Stimulated activated CD8-positive, alpha-beta memory T cell treated with anti-CD3 and anti-CD28 coated beads, Interleukin-15, amount 100 ng/mL, for 1 hour (primary cell): ENCODE data around the gene LDLRAD3.
"Not testable (repeated sequence)": the region's sequence is repeated elsewhere in the genome, so short reads cannot be mapped to it uniquely, and the experiment has no call there.

Source experiments
- DNase-seq: peaks from one replicate; pipeline ENCODE4 v3.0.0-alpha.2; 2020; ENCODE audit warnings: low read depth

LDLRAD3 gene

GRCh38 chr11:35995681-35996271, 51.9 kb downstream of the LDLRAD3 start:
- no peak for DNase-seq

GRCh38 chr11:35997902-35998520, 54.1 kb downstream of the LDLRAD3 start:
- no peak for DNase-seq

GRCh38 chr11:35998634-35999033, 54.8 kb downstream of the LDLRAD3 start:
- no peak for DNase-seq

GRCh38 chr11:36000616-36001190, 56.8 kb downstream of the LDLRAD3 start:
- DNase-seq, result no peak

GRCh38 chr11:36002196-36002595, 58.3 kb downstream of the LDLRAD3 start:
- no peak for DNase-seq

- DNase-seq, result no peak
Observed at GRCh38 chr11:36002796-36003195, 58.9 kb downstream of the LDLRAD3 start.

- DNase-seq, result no peak
Observed at GRCh38 chr11:36006556-36006955, 62.7 kb downstream of the LDLRAD3 start.

- DNase-seq, result no peak
Observed at GRCh38 chr11:36007127-36007655, 63.3 kb downstream of the LDLRAD3 start.

- no peak for DNase-seq
Observed at GRCh38 chr11:36008584-36008983, 64.7 kb downstream of the LDLRAD3 start.

GRCh38 chr11:36009473-36009872, 65.6 kb downstream of the LDLRAD3 start:
- DNase-seq, result no peak

GRCh38 chr11:36010010-36010740, 66.3 kb downstream of the LDLRAD3 start:
- no peak for DNase-seq

- no peak for DNase-seq
Observed at GRCh38 chr11:36011574-36011973, 67.7 kb downstream of the LDLRAD3 start.

- DNase-seq, result no peak
Observed at GRCh38 chr11:36012455-36012854, 68.6 kb downstream of the LDLRAD3 start.

- no peak for DNase-seq
Observed at GRCh38 chr11:36012979-36013378, 69.1 kb downstream of the LDLRAD3 start.

- not testable (repeated sequence) for DNase-seq
Observed at GRCh38 chr11:36013446-36013845, 69.6 kb downstream of the LDLRAD3 start.

- DNase-seq, result no peak
Observed at GRCh38 chr11:36013950-36014897, 70.4 kb downstream of the LDLRAD3 start.

GRCh38 chr11:36014898-36015665, 71.2 kb downstream of the LDLRAD3 start:
- no peak for DNase-seq

- no peak for DNase-seq
Observed at GRCh38 chr11:36015799-36016198, 71.9 kb downstream of the LDLRAD3 start.

- no peak for DNase-seq
Observed at GRCh38 chr11:36016263-36016662, 72.4 kb downstream of the LDLRAD3 start.

- no peak for DNase-seq
Observed at GRCh38 chr11:36016709-36017108, 72.8 kb downstream of the LDLRAD3 start.
